ENCODE data around the gene REELD1.

The REELD1 gene

DNA sequence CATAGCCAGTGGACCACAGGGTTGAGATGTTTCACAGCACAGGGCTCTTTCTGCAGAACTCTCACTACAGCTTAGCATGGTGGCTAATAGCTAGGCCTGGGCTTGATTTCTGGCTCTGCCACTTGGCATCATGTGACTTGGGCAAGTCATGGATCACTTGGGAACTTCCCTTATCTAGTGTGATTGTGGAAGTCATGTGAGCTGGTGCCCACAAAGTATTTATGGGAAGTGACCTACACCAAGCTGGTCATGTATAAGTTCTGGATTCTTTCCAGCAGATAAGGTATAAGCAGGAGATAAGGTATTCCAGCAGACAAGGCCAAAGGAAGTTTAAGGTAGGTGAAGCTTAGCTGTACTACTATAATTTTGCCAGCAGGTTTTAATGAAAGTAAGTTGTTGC is 61.0 kb downstream of the REELD1 start:
- TF ChIP-seq POLR2AphosphoS5 (IDR thresholded peaks at IDR 0.05; ENCODE audit: low read depth, low read length) (no peak), TAF1 (IDR thresholded peaks at IDR 0.05; ENCODE audit: borderline replicate concordance, insufficient read depth, low read length) (no peak), SIN3A (IDR thresholded peaks at IDR 0.05; ENCODE audit: borderline replicate concordance, insufficient read depth, low read length) (no peak), FOXP2 (optimal IDR thresholded peaks at IDR 0.05; ENCODE audit: borderline replicate concordance, extremely low read depth, extremely low read length, insufficient read depth) (no peak)
- TF ChIP-seq, protein P1, sequence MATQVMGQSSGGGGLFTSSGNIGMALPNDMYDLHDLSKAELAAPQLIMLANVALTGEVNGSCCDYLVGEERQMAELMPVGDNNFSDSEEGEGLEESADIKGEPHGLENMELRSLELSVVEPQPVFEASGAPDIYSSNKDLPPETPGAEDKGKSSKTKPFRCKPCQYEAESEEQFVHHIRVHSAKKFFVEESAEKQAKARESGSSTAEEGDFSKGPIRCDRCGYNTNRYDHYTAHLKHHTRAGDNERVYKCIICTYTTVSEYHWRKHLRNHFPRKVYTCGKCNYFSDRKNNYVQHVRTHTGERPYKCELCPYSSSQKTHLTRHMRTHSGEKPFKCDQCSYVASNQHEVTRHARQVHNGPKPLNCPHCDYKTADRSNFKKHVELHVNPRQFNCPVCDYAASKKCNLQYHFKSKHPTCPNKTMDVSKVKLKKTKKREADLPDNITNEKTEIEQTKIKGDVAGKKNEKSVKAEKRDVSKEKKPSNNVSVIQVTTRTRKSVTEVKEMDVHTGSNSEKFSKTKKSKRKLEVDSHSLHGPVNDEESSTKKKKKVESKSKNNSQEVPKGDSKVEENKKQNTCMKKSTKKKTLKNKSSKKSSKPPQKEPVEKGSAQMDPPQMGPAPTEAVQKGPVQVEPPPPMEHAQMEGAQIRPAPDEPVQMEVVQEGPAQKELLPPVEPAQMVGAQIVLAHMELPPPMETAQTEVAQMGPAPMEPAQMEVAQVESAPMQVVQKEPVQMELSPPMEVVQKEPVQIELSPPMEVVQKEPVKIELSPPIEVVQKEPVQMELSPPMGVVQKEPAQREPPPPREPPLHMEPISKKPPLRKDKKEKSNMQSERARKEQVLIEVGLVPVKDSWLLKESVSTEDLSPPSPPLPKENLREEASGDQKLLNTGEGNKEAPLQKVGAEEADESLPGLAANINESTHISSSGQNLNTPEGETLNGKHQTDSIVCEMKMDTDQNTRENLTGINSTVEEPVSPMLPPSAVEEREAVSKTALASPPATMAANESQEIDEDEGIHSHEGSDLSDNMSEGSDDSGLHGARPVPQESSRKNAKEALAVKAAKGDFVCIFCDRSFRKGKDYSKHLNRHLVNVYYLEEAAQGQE (IDR thresholded peaks at IDR 0.05; ENCODE audit: insufficient read depth in 1 of 2, low read depth in 2 of 2, low read length in 2 of 2) = no peak

DNA sequence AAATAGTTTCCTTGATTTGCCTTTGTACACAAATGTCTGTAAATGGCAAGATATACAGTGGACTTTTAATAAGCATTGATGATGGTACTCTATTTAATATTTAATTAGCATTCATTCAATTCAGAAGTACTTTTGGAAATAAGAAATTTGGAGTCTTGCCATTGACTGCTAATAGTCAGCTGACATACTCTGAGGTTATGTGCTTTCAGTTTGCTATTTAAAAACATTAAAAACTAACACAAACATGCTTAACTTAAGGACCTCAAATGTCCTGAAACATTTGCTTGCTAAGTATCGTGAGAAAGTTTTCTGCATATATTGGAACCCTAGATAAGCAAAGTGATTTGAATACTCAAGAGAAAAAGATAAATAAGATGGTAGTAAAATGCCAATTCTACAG is 64.6 kb downstream of the REELD1 start:
- TF ChIP-seq TAF1 (IDR thresholded peaks at IDR 0.05; ENCODE audit: borderline replicate concordance, insufficient read depth, low read length) (no peak), SIN3A (IDR thresholded peaks at IDR 0.05; ENCODE audit: borderline replicate concordance, insufficient read depth, low read length) (no peak), POLR2AphosphoS5 (IDR thresholded peaks at IDR 0.05; ENCODE audit: low read depth, low read length) (no peak), FOXP2 (optimal IDR thresholded peaks at IDR 0.05; ENCODE audit: borderline replicate concordance, extremely low read depth, extremely low read length, insufficient read depth) (no peak)
- TF ChIP-seq, protein P1 (IDR thresholded peaks at IDR 0.05; ENCODE audit: insufficient read depth in 1 of 2, low read depth in 2 of 2, low read length in 2 of 2) = no peak
